ENCODE measurements around the gene SETBP1.

GRCh38 chr18:44837482-44838180 is 156.9 kb downstream of the SETBP1 start:
- TF ChIP-seq CTCF (conservative IDR thresholded peaks at IDR 0.05 in 1 of 2, IDR thresholded peaks at IDR 0.05 in 1 of 2; ENCODE audit: extremely low read depth in 1 of 2, insufficient read depth in 1 of 2, low read depth in 1 of 2, low read length in 2 of 2) = no peak
- TF ChIP-seq EZH2 (IDR thresholded peaks at IDR 0.05; ENCODE audit: borderline replicate concordance, low read length) = no peak
